Measurements from ENCODE around the gene CNTN6. TPM values are rescaled to one million over a fixed set of nuclear protein-coding genes. Genes with fewer than 3 reads are reported as not detected.

CNTN6 gene
- total and polyA plus RNA-seq, 2 of the 4 experiments (the other 2 are of a cell fraction): not detected

GRCh38 chr3:1227111-1227510, 134.3 kb downstream of the CNTN6 start:
- POLR2A ChIA-PET (ENCODE audit: unreplicated experiment): no interaction called here
- Histone ChIP-seq H3K9ac (ENCODE audit: low read depth, low read length) (no peak overlapping the region), H2AK9ac (replicated peaks; ENCODE audit: low read depth, low read length, poor library complexity) (no peak overlapping the region), H2AFZ (replicated peaks; ENCODE audit: low read length, poor library complexity) (no peak overlapping the region), H4K20me1 (ENCODE audit: insufficient read depth, low read length) (no peaks in the 10 kb centered on the region), H3K36me3 (ENCODE audit: control insufficient read depth, insufficient read depth, low read length) (no peaks in the 10 kb centered on the region), H2BK120ac (ENCODE audit: low read depth, low read length) (no peak overlapping the region), H2AK5ac (ENCODE audit: low read depth, low read length) (no peak overlapping the region), H3K27ac (ENCODE audit: insufficient read depth, low read length) (no peak overlapping the region), H3K27me3 (ENCODE audit: control insufficient read depth, insufficient read depth, low read length) (no peaks in the 10 kb centered on the region), H2BK5ac (ENCODE audit: low read depth, low read length, poor library complexity, severe bottlenecking) (no peak overlapping the region), H3K18ac (ENCODE audit: low read depth, low read length) (no peak overlapping the region), H3K9me1 (ENCODE audit: insufficient read depth, low read length) (no peaks in the 10 kb centered on the region), H3K14ac (replicated peaks; ENCODE audit: low read depth, low read length) (no peak overlapping the region), H2BK15ac (ENCODE audit: low read depth, low read length) (no peak overlapping the region), H4K5ac (ENCODE audit: low read depth, low read length) (no peak overlapping the region), H2BK20ac (ENCODE audit: low read depth, low read length) (no peak overlapping the region), H3K79me1 (ENCODE audit: low read depth in 1 of 2, low read length in 2 of 2) (no peaks in the 10 kb centered on the region), H3K4ac (ENCODE audit: low read depth, low read length) (no peak overlapping the region), H3K4me2 (ENCODE audit: low read depth, low read length) (no peak overlapping the region), H3K9me3 (ENCODE audit: control insufficient read depth, insufficient read depth, low read length) (no peaks in the 10 kb centered on the region; the same call in 1 of the 2 replicates), H3K23ac (ENCODE audit: low read depth, low read length) (no peak overlapping the region), H4K91ac (ENCODE audit: insufficient read depth, low read depth, low read length) (no peak overlapping the region), H3K4me3 (ENCODE audit: insufficient read depth, low read depth, low read length) (no peak overlapping the region), H3K4me1 (ENCODE audit: control insufficient read depth, insufficient read depth, low read length) (no peaks in the 10 kb centered on the region), H3K56ac (ENCODE audit: extremely low read depth, insufficient read depth, low read length) (no peak overlapping the region), H4K8ac (ENCODE audit: low read depth in 2 of 2, low read length in 2 of 2) (no peak overlapping the region)
- CTCF ChIA-PET: interaction anchor here (0.7 kb wide), 1 partner anchor 304 kb away, joined by 7 read pairs; no protein-coding TSS in a partner anchor
- in situ Hi-C loops (cut with MboI; ENCODE audit: low sequenced_read_pairs): no loop called here
- no CpG with 5 or more reads among the region's 3 CpGs for WGBS, 2 experiments (ENCODE audit: extremely low coverage in 2 of 2, insufficient read length in 1 of 2)
- TF ChIP-seq USF2 (IDR thresholded peaks at IDR 0.05; ENCODE audit: low read depth, low read length) (no peak), CEBPB (IDR thresholded peaks at IDR 0.05; ENCODE audit: low read depth, low read length) (no peak), SMC3 (IDR thresholded peaks at IDR 0.05; ENCODE audit: low read depth, low read length) (no peak), NFE2L2 (IDR thresholded peaks at IDR 0.05; ENCODE audit: low read depth, low read length) (no peak), ELK1 (IDR thresholded peaks at IDR 0.05; ENCODE audit: borderline replicate concordance, low read depth, low read length) (no peak), BHLHE40 (IDR thresholded peaks at IDR 0.05; ENCODE audit: low read depth, low read length) (no peak), RCOR1 (IDR thresholded peaks at IDR 0.05; ENCODE audit: insufficient replicate concordance, low read length) (no peak), RAD21 (IDR thresholded peaks at IDR 0.05; ENCODE audit: low read length) (no peak), MAZ (IDR thresholded peaks at IDR 0.05; ENCODE audit: borderline replicate concordance, low read depth, low read length) (no peak), MXI1 (IDR thresholded peaks at IDR 0.05; ENCODE audit: borderline replicate concordance, low read depth, low read length) (no peak), CHD1 (IDR thresholded peaks at IDR 0.05; ENCODE audit: low read depth, low read length) (no peak), POLR2A (IDR thresholded peaks at IDR 0.05; ENCODE audit: low read depth, low read length) (no peak), RFX5 (IDR thresholded peaks at IDR 0.05; ENCODE audit: low read depth, low read length) (no peak), CTCF (conservative IDR thresholded peaks at IDR 0.05; ENCODE audit: low read depth, low read length) (no peak), FOS (IDR thresholded peaks at IDR 0.05; ENCODE audit: low read depth, low read length) (no peak), MAFK (IDR thresholded peaks at IDR 0.05; ENCODE audit: low read depth, low read length) (no peak)
- dilution Hi-C loops (cut with HindIII; ENCODE audit: low sequenced_read_pairs, unreplicated experiment): no loop called here
- BruUV-seq (replicated peaks): no TSS peak
- ATAC-seq (ENCODE audit: low read depth) (no peak), DNase-seq (no peak)
- intact Hi-C loops (cut with micrococcal nuclease): no loop called here
